GM21381 (cell line): ENCODE data around the gene DHX35.

Source experiments
- ATAC-seq: cut with Tn5 transposase; IDR thresholded peaks from one replicate; pipeline ENCODE4 v1.9.1; 2021; ENCODE audit warnings: mild to moderate bottlenecking, moderate library complexity; ENCODE audit not compliant: unreplicated experiment

The DHX35 gene, protein sequence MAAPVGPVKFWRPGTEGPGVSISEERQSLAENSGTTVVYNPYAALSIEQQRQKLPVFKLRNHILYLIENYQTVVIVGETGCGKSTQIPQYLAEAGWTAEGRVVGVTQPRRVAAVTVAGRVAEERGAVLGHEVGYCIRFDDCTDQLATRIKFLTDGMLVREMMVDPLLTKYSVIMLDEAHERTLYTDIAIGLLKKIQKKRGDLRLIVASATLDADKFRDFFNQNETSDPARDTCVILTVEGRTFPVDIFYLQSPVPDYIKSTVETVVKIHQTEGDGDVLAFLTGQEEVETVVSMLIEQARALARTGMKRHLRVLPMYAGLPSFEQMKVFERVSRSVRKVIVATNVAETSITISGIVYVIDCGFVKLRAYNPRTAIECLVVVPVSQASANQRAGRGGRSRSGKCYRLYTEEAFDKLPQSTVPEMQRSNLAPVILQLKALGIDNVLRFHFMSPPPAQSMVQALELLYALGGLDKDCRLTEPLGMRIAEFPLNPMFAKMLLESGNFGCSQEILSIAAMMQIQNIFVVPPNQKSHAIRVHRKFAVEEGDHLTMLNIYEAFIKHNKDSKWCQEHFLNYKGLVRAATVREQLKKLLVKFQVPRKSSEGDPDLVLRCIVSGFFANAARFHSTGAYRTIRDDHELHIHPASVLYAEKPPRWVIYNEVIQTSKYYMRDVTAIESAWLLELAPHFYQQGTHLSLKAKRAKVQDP

DNA sequence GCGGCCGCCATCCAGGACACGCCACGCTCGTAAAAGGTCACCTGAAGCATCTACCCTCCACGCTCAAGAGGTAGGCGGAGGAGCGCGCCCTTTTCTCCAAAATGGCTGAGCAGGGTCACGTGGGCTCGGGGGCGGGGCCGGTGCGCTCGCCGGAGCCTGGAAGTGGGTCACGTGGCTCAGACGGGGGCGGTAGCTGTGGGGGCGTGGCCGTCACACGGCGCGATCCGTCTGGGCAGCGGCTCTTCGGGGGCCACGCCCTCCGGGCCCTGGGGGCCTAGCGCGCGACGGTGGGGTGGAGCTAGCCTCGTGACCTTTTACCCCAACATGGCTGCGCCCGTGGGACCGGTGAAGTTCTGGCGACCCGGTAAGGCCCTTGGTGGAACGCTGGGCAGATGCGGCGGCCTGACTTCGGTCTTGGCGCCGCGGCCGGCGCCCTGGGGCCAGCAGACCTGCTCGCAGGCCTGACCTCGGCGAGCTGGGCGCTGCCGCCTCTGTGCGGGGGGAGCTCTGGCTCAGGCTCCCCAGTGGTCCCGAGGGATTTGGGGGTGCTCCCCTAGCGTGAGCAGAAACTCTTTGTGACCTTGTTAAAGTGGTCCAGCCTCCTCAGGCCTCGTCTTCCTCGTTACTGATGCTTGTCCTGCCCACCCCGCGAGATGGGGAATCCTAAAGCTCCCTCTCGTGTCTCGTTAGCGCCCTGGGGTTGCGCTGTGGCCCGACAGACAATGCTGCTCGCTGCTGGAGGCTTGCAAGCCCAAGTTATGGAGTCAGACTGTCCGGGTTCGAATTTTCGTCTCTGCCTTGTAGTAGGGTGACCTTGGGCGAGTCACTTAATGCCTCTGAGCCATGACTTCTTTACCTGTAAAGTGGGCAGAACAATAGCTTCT, at the start of gene DHX35:
Gene DHX35, plus strand, starts transcription at position 301 of the 884 bp plus-strand sequence. Its CDS starts 24 bp downstream, at position 325.
- ATAC-seq: peak; percentile 96

DNA sequence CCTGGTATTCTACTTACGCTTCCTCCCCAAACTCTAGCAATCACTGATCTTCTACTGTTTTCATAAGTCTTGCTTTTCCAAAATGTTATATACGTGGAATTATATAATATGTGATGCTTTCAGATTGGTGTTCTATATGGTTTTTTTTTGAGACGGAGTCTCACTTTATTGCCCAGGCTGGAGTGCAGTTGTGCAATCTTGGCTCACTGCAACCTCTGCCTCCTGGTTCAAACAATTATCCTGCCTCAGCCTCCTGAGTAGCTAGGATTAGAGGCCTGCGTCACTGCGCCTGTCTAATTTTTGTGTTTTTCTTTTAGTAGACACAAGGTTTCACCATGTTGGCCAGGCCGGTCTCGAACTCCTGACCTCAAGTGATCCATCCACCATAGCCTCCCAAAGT, 46.8 kb upstream of the DHX35 start:
- ATAC-seq: no peak

DNA sequence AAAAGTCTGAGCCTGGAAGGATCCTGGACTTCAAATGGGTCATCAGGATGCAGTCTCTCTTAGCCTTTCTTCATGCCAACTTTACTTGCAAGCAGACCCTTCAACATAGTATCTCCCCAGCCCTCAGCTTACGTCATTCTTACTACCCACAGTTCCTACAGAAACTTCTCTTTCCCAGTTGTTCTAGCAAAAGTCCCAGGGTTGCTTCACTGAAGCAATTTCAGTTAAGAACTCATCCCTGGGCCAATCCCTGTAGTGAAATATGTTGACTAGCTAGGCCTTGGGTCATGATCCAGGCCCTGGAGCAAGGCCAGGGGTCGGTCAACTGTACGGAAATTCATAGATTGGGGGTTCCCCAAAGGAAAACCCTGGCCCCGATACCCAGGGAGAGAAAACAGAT, 44.5 kb upstream of the DHX35 start:
- no peak for ATAC-seq

DNA sequence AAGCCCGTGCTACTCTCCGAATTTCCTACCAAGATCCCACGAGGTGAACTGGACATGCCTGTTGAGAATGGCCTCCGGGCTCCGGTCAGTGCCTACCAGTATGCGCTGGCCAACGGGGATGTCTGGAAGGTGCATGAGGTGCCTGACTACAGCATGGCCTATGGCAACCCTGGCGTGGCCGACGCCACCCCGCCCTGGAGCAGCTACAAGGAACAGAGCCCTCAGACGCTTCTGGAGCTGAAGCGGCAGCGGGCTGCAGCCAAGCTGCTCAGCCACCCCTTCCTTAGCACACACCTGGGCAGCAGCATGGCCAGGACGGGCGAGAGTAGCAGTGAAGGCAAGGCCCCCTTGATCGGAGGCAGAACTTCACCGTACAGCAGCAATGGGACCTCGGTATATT, 44.0 kb upstream of the DHX35 start:
- ATAC-seq: no peak

DNA sequence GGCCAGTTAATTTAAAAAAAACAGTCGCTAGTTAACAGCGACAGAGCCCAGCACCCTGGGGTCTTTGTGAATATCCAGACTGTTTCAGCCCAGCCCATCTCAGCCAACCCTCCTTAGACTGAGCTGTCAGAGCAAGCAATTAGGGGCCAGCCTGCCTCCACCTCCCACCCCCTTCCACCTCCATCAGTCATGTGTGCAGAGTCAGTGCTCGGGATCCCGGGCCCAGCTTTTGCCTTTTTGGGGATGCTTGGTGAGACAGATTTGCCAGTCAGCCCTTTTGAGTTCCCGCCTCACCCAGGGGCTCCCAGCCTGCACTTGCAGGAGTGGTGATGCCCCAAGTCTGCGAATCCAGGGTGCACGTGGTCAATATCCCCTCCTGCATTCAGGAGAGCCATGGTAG, 42.5 kb upstream of the DHX35 start:
- no peak for ATAC-seq

DNA sequence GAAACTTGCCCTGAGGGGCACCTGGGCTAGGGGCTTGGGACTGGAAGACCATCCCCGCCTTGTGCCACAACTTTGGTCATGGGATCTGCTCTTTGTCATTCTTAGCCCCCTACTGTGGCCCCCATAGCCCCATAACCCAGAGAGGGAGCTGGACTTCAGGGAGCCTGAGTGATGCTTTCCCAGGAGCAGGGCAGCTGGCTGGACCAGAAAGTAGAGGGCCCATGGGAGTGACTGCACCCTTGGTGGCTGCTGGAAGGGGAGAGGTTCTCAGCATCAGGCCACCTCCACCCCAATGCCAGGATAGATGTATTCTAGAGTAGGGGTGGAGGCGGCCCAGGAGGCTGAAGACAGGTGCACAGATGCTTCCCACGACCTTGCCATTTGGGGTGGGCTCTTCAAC, 41.7 kb upstream of the DHX35 start:
- no peak for ATAC-seq

DNA sequence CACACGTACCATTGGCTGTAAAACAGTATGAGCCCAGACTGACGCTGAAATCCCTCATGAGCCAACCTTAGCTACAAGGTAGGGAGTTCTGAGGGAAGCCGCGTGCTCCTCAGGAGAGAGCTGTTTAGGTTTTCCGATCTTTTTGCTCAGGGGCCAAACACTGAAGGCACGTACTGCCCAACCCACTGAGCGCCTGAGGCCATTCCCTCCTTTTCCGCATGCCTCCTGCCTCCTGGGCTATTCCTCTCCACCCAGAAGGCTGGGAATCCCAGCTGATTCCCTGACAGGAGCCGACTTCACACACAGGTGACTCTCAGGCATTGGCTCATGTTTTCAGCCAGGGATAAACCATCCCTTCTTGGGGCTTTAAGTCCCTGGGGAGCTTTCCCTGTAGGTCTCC, 41.3 kb upstream of the DHX35 start:
- ATAC-seq: no peak

DNA sequence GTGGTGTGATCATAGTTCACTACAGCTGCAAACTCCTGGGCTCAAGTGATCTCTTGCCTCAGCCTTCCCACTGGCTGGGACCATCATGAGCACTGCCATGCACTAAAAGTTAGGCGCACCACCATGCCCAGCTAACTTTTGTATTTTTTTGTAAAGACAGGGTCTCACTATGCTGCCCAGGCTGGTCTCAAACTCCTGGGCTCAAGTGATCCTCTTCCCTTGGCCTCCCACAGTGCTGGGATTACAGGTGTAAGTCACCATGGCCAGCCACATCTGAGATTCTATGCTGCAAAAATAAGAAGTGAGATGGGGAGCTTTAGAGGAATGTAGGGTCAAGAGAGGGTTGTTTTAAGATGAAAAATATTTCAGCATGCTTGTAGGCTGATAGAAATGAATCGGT, 37.4 kb upstream of the DHX35 start:
- ATAC-seq: no peak

DNA sequence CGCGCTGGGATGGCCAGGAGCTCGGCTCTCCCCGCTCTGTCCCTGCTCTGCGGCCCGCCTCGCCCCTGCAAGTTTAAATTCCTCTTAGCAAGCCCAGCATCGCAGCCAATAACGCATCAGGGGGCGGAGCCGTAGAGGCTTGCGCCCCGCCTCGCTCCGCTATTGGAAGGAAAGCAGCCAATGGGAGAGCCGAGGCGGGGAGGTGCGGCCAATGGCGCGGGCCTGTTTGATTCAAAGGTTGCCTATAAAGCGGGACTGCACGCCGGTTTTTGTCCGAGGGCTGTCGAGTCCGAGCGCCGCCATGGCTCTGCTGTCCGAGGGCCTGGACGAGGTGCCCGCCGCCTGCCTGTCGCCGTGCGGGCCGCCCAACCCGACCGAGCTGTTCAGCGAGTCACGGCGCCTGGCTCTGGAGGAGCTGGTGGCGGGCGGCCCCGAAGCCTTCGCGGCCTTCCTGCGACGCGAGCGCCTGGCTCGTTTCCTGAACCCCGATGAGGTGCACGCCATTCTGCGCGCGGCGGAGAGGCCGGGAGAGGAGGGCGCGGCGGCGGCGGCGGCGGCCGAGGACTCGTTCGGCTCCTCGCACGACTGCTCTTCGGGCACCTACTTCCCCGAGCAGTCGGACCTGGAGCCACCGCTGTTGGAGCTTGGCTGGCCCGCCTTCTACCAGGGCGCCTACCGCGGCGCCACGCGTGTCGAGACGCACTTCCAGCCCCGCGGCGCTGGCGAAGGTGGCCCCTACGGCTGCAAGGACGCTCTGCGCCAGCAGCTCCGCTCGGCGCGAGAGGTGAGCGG, 35.8 kb upstream of the DHX35 start, which contains the start of gene FAM83D:
Gene FAM83D, plus strand, starts transcription at position 276 of the 792 bp plus-strand sequence. Its CDS starts 26 bp downstream, at position 302.
- ATAC-seq: peak; percentile 90

DNA sequence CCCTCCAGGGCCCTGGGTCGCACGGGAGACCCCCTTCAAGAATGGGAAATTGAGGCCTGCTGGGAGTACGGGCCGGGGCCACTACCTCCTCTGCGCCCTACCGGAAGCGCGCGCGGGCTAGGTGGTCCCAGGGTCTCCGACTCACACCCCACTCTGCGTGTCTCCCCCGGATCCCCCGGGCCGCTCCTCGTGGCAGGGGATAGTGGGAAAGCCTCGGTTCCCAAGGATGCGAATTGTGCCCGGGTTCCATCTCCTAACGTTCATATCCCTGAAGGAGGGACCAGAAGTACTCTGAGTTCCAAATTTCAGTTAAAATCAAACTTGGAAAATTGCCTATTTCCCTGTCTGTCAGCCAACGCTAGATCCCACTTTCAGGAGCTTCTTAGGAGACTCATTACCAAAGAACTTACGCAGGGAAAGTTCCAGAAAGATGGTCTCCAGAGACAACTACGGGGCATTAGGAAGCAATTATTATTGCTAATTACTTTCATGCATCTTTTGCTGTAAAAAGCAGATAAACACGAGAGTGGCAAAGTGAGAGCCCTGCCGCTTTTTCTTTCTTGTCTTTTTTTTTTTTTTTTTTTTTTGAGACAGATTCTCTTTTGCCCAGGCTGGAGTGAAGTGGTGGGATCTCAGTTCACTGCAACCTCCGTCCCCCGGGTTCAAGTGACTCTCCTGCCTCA, 35.1 kb upstream of the DHX35 start:
- no peak for ATAC-seq

DNA sequence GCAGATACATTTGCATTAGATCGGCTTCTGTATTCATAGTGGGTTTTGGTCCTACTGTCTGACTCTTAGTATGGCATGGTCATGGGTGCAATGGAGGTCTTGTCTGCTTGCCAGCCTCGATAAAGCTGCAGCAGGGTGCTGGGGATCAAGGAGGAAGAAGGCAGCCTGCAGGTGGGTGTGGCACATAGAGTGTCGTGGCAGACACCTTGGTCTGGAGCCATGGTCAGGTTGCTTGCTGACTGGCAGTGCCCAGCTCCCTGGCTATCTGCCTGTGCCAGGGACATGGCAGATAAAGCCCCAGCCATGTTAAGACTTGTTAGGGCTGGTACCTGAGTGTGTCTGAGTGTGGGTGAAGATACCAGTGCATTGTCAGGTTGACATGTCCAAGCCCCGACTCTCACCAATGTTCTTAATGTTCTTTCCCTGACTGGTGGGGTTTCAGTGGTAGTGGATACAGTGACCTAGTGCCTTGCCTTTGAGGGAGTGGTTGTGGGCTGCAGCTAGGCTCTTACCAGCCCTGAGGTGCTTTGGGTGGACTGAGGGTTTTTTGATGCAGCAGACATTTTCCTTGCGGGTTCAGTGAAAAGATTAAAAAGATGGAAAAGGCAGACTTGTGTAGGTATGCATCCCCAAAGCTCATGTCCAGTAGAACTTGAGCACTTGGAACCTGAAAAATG, 34.1 kb upstream of the DHX35 start:
- ATAC-seq: no peak

DNA sequence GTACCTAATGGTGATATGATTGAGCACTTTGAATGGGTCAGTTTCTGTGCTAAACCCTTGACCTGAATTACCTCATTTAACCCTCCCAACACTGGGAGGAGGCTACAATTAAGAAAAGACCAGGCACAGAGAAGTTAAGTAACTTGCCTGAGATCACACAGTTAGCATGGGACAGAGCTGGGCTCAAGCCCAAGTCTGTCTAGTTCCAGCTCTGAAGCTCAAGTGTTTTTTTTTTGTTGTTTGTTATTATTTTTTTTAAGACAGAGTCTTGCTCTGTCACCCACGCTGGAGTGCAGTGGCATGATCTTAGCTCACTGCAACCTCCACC, 31.9 kb upstream of the DHX35 start:
- no peak for ATAC-seq

DNA sequence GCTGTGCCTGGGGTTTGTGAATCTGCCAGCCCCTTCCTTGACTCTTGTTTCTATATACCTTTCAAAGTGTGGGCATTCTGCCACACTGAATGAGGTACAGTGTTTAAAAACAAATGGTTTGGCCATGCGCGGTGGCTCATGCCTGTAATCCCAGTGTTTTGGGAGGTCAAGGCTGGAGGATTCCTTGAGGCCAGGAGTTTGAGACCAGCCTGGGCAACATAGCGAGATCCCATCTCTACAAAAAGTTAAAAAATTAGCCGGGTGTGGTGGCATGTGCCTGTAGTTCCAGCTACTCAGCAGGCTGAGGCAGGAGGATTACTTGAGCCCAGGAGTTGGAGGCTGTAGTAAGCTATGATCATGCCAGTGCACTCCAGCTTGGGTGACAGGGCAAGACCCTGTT, 30.2 kb upstream of the DHX35 start:
- ATAC-seq: no peak

DNA sequence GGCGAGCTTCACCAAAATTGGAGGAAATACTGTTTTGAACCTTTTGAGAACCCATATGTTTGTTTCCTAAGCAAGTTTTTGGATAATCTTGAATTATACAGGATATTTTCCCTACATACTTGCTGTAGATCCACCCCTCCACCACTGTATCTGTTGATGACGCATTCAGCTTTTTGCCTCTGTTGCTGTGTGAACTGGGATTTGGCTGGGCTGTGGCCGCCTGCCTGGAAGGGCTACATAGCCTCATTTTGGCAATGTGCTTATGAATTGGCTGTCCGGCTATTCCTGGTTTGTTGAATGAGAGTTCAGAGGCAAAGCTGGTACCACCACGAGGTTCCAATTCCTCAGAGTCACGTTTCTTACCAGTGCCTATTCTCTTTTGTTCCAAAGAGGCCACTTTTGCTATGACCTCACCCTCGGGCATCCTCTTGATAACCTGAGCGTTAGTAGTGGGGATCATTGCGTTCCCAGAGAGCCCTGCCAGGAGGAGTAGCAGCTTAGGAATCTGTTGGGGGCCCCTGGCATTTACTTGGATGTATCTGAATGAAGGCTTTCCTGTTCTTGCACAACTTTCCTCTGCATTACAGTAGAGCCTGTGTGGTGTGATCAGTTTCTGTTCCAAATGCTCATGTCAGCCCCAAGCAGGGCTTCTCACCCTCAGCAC, 29.6 kb upstream of the DHX35 start:
- no peak for ATAC-seq

DNA sequence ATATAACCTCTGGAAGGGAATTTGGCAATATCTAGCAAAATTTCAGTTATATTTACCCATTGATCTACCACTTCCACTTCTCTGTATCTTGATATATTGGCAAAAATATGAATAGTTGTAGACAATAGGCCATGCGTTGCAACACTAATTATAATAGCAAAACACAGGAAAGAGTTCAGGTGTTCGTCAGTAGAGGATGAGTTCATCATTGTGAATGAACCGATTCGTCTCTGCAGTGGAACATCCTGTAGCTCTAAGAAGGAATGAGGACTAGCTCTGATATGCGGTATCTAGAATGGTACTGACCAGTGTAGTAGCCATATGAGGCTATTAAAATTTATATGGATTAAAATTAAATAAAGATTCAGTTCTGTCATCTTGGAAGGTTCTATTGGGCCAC, 27.6 kb upstream of the DHX35 start:
- ATAC-seq: no peak

DNA sequence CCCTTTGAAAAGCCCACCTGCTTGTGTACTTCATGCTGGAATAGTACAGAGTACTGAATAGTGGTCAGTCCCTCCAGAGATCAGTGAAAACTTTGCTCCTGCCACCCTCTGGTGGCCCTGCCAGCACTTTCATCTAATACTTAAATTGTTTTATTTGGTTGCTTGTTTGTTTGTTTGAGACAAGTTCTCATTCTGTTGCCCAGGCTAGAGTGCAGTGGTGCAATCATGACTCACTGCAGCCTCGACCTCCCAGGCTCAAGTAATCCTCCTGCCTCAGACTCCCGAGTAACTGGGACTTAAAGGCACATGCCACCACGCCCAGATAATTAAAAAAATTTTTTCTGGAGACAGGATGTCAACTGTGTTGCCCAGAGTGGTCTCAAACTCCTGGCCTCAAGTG, 26.9 kb upstream of the DHX35 start:
- no peak for ATAC-seq

DNA sequence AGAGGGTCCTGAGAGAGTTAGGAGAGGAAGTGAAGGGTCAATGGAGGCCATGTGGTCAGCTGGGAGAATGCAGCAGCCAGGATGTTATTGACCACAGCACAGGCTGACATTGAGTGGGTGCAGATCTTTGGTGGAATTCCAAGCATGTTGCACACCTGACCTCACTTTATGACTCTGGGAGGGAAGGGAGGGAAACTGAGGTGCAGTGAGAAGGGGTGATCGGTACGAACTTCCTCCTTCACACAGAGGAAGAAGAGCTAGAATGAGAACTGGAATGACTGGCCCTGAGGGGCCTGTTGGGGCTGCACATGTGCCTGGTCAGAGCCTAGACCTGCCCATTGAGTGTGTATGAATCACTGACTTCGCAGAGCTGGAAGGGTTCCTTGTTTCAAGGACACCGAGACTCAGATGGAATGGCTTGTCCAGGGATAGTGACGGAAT, 26.2 kb upstream of the DHX35 start:
- ATAC-seq: no peak

DNA sequence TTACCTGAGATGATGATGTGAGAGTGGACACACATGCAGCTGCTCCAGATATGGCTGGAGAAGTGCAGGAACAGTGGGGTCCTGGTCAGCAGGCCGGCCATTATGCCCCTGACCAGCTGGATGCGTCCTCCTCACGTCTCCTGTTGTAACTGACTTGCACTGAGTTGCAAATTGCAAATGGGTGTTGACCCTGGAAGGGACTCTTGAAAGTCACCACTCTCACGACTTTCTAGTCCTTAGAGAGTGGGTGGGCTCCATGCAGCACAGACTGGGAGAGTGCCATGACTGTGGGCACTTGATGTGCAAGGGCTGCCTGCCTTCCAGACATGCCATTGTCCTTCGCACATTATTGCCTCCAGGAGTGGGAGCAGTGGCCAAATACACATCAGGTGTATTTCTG, 25.1 kb upstream of the DHX35 start:
- ATAC-seq: no peak

DNA sequence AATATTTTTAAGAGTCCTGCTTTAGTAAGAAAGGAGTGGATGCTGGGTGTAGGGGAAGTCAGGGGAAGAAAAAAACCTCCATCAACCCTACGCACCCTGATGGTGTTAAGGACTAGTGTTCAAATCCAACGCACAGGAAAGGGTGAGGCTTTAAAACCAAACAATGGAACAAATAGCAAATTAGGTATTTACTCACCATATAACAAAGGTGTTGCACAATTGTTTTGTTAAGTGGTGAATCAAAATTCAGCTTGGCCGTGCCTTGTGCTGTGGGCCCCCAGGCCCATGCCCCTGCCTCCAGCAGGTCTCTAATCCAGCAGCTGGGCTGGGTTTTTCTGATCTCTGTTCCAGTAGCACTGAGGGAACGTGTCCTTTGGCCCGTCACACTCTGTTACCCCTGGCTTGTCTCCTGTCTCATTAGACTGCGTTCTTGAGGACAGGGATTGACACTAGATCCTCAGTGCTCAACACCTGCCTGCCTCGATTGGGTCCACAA, 24.1 kb upstream of the DHX35 start:
- ATAC-seq: no peak
